Embryonic facial prominence (tissue), 1 donor: Measurements from ENCODE around the gene PANX1.
"Not testable (repeated sequence)": the region's sequence is repeated elsewhere in the genome, so short reads cannot be mapped to it uniquely, and the experiment has no call there.

Source experiments
- DNase-seq: peaks from one replicate; pipeline ENCODE4 v3.0.0-alpha.2; 2016; ENCODE audit errors: extremely low spot score

PANX1 gene, protein sequence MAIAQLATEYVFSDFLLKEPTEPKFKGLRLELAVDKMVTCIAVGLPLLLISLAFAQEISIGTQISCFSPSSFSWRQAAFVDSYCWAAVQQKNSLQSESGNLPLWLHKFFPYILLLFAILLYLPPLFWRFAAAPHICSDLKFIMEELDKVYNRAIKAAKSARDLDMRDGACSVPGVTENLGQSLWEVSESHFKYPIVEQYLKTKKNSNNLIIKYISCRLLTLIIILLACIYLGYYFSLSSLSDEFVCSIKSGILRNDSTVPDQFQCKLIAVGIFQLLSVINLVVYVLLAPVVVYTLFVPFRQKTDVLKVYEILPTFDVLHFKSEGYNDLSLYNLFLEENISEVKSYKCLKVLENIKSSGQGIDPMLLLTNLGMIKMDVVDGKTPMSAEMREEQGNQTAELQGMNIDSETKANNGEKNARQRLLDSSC

DNA sequence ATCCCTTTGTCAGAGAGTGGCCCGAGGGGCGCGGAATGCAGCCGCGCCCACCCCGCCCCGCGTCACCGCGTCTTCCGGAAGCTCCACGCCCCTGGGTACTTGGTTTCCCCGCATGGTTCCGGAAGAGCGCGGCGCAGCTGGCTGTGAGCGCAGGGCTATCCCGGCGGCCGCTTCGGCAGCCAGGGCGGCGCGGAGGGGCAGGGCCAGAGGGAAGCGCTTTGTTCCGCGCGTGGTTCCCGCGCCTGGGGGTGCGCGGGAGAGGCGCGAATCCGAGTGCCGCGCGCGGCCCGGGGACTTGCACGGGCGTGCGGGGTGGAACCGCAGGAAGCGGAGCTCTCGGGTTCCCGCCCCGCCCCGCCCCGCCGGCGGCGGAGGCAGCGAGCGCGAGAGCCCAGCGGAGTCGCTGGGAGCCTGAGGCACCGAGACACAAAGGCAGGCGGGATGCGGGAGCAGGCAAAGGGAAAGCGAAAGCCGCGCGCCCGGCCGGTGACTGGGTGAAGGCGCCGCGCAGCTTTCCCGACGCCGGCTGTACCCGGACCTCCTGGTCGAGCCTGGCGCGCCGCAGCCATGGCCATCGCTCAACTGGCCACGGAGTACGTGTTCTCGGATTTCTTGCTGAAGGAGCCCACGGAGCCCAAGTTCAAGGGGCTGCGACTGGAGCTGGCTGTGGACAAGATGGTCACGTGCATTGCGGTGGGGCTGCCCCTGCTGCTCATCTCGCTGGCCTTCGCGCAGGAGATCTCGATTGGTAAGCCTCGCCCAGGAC is at the start of gene PANX1:
PANX1 (plus strand) TSS at position 96 of the 766 bp plus-strand sequence; CDS start at position 568, 472 bp downstream.
- DNase-seq: peak; percentile 78

DNA sequence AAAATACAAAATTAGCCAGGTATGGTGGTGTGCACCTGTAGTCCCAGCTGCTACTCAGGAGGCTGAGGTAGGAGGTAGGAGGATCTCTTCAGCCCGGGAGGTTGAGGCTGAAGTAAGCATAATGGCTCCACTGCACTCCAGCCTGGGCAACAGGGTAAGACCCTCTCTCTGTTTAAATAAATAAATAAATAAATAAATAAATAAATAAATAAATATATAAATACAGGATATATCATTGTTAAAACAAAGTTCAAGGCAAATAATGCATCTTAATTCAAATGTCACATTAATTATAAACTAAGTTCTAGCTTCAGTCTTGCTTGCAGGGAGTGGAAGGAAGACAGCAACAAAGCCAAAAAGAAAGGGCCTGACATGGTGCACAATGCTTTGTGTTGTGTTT is 44.5 kb upstream of the PANX1 start:
- DNase-seq: no peak

DNA sequence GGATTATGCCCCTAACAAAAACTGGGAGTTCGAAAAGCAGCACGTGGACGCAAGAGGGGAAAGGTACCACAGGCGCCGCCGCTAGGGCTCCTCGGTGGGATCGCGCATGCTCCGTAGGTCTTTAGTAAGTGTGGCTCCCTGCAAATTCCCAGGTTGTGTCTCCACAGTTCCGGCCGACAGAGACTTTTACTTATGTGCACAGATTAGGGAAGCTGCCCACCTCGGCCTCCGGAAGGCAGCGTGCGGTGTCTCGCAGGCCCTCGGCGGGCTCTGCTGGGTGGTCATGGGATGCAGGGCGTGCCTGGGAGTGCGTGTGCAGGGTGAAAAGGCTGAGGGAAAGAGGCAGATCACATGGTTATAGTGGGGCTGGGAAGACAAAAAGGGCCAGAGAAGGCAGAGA is 39.7 kb upstream of the PANX1 start:
- no peak for DNase-seq

DNA sequence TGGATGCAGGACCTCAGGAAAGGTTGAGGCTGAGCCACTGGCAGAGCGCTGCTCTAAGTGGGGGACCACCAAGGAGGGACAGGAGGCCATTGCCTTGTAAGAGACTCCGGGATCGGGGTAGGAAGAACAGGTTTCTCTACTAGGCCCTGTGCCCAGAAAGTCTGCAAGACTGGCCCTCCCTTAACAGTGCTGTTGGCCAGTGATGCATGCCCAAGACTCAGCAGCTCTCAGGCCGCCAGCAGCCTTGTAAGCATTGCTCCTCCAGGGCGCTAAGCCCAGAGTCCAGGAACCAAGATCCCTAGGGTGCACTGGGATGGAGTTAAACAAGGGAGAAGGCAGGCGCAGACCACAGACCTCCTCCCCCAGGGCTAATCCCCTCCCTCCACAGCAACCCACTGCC is 39.3 kb upstream of the PANX1 start:
- DNase-seq: no peak

DNA sequence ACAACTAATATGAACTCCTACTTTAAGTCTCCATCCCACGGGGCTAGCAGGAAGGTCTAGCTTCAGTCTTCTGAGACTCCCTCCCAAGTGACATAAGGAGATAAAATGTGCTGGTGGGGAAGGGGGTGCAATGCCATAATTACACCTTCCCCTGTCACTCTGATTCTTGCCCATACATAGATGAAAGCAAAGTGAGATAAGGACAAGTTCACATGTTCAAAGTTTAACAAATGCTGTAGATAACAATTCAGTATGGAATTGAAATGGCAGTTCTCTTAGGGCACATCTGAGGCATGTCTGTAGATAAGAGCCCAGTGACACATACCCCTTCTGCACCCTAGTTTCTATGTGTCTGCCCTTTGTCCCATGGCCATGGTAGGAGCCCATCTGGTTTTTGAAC is 38.2 kb upstream of the PANX1 start:
- no peak for DNase-seq

DNA sequence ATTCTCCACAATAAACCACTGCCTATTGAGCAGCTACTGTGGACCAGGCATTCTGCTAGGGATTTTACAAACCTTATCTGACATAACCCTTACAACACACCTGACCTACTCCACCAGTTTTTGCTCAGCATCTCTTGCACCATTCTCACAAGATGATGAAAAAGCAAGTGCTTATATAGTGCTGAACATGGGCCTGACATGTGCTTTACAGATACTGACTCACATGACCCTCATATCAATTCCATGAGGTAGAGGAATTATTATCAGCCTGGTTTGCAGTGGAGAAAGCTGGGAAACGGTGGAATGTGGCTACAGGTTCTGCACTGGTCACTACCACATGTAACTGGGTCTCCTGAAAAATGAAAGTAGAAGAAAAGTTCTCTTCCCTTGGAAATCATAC is 37.5 kb upstream of the PANX1 start:
- DNase-seq: no peak

DNA sequence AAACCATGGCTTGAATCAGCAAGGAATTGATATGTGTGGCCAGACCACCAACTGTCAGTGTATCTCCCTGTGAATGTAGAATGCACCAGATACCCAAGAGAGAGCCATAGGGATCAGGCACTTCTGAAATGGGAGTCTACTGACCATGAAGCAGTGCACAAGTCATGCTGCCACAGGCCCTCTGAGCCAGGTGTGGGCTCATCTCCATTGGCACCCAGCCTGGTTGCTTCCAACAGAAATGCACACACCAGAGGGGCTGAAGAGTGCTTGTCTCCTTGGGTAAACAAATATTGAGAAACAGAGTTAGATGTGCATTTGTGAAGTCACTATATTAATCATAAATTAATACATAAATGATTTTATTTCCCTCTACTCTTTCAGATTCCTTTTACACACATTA is 28.4 kb upstream of the PANX1 start:
- no peak for DNase-seq

DNA sequence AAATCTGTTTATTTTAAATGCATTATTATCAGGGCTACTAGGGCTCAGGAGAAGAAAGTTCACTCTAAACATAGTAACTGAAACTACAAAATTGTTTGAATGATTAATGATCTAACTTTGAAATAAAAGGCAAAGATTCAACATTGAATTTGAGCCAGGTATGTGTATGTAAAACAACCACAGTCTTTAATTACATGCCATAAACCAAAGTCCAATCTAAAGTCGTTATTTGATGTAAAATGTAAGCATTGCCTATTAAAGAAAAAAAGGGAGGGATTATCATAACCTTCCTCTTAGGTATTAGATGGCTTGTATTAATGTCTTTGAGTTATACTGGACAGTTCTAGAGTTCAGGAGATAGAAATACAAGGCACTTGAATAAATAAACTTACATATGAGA is 25.2 kb upstream of the PANX1 start:
- DNase-seq: no peak

DNA sequence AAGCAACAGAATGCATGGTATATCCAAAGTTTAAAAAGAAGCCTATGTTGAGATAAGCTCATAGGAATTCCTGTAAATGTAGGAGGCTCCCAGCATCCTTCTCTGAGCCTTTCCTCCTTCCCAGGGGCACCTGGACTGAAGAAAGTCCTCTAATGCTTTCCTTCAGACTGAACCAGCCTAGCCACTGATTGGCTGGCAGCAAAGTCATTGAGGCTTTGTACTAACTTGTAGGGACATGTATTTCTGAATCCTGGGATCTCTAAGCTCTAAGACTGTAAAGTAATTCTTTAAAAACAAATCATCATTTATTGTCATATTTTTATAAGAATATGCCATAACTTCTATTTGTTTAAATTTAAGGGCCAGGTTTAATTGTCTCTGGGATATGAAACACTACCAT is 23.9 kb upstream of the PANX1 start:
- no peak for DNase-seq

DNA sequence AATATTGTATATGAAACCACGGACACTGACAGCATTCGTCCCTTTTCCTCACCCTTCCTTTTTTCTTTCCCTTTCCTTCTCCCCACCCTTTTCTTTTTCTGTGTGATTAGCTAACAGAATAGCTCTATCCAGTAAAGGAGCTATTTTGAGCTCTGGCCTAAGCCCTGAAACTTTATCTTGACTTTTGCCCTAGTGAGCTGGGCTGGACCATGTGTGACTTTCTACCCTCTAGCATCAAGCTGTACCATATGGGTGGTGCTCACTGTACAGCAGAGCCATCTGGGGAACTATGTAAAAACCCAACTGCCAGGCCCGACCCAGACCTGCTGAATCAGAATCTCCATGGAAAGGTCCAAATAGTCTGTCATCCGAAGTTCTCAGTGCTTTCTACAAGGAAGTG is 21.9 kb upstream of the PANX1 start:
- no peak for DNase-seq

DNA sequence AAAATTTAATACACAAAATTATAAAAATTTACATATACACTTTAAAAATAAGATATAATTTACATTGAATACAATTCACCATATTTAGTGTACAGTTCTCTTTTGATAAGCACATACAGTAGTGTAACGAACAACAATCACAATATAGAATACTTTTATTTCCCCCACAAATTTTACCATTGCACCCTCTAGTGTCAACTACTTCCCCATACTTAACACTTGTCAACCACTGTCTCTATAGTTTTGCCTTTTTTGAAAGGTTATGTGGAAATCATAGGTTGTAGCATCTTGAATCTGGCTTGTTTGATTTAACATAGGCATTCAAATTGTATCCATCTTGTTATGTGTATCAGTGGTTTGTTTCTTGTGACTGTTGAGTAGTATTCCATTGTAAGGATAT is 21.3 kb upstream of the PANX1 start:
- no peak for DNase-seq

DNA sequence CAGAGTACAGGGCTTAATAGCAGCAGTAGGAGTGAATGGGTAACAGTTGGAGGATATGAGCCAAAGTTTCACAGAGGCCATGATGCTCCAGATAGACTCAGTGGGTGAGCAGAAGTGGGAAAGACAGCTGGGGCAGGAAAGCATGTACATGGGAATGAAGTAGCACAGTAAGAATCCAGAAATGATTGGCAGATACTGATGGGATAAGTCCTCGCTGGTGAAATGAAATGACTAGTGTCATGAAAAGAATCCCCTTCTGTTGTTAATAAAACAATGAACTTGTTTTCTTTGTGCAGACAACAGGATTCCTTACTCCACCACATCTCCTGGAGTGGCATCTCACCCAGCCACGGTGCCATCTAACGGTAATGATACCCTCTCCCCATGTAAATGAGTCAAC is 17.4 kb upstream of the PANX1 start:
- DNase-seq: no peak

DNA sequence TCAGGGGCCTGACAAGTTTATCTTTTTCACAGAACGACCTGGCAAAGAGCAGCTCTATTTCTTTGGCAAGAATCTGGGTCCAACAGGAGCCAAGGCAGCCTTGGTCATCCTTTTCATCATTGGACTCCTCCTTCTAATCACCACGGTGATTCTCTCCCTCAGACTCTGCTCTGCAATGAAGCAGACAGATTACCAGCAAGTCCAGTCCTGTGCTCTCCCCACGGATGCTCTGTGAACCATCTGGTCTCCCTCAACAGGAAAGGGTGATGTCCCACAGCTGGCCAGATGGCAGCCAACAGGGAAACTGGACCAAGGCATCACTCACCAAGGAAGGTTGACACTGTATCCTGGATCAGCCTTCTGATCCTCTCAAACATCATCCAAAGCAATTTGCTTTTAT is 17.0 kb upstream of the PANX1 start:
- DNase-seq: no peak

DNA sequence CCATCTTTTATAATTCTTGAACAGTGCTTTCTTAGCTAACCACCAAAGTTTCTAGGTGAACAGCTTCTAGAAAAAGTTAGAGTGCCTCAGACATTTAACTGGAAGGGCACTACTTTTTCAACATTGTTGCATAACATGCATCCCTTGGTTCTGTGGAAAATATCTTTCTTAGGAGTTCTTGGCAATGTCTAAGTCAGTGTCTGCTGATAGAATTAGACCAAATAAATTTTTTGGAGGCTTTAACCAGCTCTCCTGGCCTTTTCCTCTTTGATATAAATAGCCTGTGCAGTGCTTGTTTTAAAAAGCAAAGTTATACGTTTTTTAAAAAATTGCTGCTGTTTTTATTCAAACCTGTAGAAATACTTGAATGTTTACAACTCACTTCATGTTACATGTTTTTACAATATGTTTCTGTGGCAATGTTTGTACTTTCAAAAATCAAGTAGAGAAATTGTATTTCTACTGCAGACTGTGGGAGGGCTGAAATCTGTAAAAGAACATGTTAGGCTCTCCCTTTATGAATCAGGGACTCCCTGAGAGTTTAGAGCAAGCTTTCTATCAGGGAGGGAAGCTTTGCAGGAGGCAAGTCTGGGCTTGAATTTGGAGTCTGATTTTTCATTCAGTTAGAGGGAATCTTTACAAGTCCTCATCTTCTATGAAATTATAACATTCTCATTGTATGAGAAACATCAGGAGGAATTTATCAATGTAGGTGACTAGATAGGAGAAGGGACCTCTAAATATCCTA is 16.3 kb upstream of the PANX1 start:
- no peak for DNase-seq

DNA sequence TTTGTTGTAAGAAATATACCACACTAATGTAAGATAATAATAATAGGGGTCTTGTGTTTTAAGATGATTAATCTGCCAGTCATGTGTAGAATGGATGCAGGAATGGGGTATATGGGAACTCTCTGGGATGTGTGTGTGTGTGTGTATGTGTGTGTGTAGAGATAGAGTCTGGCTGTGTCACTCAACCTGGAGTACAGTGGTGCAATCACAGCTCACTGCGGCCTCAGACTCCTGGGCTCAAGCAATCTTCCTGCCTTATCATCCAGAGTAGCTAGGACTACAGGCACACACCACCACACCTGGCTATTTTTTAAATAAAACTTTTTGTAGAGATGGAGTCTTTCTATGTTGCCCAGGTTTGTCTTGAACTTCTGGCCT is 11.5 kb upstream of the PANX1 start:
- no peak for DNase-seq

DNA sequence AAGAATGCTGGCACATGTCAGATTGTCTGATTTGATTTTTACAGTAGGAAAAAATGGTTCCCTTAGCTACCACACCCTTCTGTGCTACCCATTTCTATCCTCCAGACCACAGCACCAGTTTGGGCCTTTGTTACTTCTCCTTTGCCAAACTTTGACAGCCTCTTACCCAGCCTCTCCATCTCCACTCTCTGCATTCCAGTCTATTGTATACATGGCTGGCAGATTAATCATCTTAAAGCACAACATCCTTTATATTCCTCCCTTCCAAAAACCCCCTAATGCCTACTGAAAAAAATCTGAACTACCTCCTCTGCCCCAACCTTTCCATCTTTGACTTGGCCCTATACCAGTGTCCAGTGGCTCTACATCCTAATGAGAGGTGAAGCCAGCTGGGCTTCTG is 10.8 kb upstream of the PANX1 start:
- no peak for DNase-seq

DNA sequence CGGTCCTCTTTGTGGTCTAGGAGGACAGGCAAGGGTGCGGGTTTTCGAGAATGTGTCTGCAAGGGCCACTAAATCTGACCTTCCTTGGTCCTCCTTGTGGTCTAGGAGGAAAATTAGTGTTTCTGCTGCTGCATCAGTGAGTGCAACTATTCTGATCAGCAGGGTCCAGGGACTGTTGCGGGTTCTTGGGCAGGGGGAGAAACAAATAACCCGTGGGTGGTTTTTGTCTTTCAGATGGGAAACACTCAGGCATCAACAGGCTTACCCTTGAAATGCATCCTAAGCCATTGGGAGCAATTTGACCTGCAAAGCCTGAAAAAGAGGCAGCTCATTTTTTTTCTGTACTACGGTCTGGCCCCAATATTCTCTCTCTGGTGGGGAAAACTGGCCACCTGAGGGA is 9.0 kb upstream of the PANX1 start:
- not testable (repeated sequence) for DNase-seq

DNA sequence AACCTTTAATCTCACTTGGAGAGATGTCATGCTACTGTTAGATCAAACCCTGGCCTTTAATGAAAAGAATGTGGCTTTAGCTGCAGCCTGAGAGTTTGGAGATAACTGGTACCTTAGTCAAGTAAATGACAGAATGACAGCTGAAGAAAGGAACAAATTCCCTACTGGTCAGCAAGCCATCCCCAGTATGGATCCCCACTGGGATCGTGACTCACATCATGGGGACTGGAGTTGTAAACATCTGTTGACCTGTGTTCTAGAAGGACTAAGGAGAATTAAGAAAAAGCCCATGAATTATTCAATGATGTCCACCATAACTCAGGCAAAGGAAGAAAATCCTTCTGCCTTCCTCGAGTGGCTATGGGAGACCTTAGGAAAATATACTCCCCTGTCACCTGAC is 8.1 kb upstream of the PANX1 start:
- not testable (repeated sequence) for DNase-seq

DNA sequence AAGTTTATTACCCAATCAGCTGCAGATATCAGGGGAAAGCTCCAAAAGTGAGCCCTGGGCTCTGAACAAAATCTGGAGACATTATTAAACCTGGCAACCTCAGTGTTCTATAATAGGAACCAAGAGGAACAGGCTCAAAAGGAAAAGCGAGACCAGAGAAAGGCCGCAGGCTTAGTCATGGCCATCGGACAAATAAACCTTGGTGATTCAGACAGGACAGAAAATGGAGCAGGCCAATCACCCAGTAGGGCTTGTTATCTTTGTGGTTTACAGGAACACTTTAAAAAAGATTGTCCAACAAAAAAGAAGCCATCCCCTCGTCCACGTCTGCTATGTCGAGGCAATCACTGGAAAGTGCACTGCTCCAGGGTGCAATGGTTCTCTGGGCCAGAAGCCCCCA is 7.7 kb upstream of the PANX1 start:
- DNase-seq: no peak

DNA sequence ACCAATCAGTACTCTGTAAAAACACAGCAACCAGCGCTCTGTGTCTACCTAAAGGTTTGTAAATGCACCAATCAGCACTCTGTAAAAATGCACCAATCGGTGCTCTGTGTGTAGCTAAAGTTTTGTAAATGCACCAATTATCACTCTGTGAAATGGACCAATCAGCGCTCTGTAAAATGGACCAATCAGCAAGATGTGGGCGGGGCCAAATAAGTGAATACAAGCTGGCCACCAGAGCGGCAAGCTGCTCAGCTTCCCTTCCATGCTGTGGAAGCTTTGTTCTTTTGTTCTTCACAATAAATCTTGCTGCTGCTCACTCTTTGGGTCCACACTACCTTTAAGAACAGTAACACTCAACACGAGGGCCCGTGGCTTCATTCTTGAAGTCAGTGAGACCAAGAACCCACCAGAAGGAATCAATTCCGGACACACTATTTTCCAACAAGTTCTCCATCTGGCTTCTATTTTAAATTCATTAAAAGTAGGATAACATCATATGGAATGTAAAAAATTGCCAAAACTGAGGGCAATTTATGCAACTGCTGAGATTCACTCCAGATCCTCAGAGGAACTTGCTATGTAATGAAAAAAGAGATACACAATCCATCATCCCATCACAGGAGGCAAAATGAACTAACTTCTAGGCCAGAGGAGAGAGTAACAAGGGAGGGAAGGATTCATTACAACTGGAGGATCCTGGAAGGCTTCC is 3.1 kb upstream of the PANX1 start:
- DNase-seq: no peak

DNA sequence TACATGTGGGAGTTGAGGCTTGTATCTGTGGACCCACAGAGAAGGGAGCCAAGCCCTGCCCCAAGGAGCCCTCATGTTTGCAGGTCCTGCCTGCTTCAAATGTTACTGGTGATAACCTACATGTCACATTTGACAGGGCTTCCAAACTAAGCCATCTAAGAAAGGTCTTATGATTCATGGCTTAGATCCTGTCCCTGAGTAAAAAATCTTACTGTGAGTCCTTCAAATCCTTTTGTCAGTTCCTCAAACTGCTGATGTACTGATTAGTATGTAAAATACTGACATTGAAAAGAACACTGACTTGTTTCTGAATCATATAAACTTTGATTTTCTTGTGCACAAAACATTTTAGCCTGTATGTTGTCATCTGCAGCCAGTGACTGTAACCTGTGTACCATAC is 1.0 kb upstream of the PANX1 start:
- DNase-seq: no peak

DNA sequence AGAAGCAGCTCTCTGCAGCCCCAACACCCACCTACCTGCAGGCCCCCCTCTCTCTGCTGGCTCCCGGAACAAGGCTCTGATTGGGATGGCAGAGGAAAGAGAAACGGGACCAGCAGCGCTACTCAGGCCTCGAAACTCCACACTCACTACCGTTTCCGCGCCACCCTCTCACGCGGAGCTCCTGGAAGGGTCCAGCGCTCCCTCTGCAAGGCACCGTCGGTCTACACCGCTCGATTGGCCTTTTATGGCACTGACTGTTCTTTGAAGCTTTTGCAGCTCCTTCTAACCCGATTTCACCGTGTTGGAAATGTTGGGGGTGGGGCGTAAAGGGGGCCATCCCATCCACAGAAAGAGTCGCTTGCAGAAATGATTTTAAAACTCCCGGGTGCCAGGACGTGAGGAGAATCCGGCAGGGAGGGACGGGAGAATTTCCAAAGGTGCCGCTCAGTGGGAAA is 323 bp upstream of the PANX1 start:
- no peak for DNase-seq
